Measurements from ENCODE around the gene POP4. TPM values are rescaled to one million over a fixed set of nuclear protein-coding genes. Genes with fewer than 3 reads are reported as not detected.

Gene POP4
- total RNA-seq, 2 donors from 2014 or later: 62.1 to 94.2 TPM

DNA sequence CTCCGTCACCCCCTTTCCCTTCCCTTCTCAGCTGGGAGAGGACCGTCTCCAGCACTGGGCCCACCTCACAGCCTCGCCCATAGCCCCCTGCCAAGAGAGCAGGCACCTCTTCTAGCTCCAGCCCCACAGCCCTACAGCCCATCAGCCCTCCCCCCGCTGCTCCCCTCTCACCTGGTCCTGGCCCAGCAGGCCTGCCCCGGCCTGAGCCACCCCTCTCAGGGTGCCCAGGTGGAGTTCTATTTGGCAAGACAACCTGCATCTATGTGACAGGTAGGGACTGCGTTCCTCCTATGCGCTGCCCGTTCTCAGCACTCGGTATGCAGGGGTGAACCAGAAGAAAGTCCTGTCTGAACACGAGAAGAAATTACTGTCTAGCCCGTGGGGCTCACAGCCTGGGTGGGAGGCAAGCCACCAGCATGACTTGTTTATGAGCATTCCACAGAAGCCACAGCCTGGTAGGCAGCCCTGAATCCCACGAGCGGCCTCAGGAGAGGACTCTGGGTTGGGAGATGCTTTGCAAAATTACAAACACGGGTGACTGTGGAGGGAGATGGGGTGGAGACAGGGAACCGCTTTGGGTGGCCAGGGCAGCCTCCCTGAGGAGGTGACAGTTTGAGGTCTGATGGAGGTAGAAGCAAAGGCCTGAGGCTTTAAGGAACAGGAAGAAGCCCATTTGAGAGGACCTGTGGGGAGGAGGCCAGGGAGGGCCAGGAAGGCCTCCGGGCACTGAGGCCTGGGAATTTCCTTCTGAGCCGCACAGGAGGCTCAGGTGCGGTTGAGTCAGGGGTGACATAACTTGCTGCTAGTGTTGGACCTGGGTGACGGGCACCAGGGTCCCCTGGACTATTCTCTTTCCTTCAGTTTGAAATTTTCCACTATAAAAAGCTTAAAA lies 58.0 kb downstream of the POP4 start:
- Histone ChIP-seq H3K4me3 (no peak overlapping the region), H3K9me3 (no peaks in the 10 kb centered on the region), H3K27me3 (replicated peaks; ENCODE audit: insufficient read depth) (no peaks in the 10 kb centered on the region), H3K4me1 (replicated peaks) (peaks cover 24% of the 10 kb centered on the region), H3K36me3 (no peaks in the 10 kb centered on the region), H3K27ac (peak overlapping the region; percentile 89 to 91)
- DNase-seq (ENCODE audit: low spot score): peak; percentile 64
- TF ChIP-seq POLR2A (IDR thresholded peaks at IDR 0.05) (no peak), POLR2AphosphoS5 (IDR thresholded peaks at IDR 0.05) (peak; percentile 43)
- intact Hi-C loops (cut with DNase I): loop anchor here (5.0 to 10.0 kb wide), 2 partner anchors 51 to 52 kb away; partner anchors contain the start of gene C19orf12
- 31% methylated on average over 19 of the region's 19 CpGs for WGBS

DNA sequence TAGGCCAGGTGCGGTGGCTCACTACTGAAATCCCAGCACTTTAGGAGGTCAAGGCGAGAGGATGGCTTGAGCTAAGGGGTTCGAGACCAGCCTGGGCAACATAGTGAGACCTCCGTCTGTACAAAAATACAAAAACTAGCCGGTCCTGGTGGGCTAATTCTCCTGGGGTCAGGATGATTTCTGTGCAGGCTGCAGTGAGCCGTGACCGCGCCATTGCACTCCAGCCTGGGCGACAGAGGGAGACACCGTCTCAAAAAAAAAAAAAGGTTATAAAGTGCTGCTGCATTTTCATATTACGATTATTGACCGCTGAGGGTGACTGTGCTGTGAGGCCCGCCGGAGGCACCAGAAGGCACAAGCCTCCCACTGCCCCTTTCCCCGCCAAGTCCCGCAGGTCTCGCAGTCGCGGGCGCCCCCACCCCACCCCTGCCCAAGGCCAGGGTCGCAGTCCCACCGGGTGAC lies 58.7 kb downstream of the POP4 start:
- H3K9me3 ChIP-seq: no peaks in the 10 kb centered on the region
- peak overlapping the region; percentile 89 to 91 for H3K27ac ChIP-seq
- H3K27me3 ChIP-seq (replicated peaks; ENCODE audit: insufficient read depth): no peaks in the 10 kb centered on the region
- no peak for DNase-seq (ENCODE audit: low spot score)
- no peaks in the 10 kb centered on the region for H3K36me3 ChIP-seq
- 29% methylated on average over 22 of the region's 22 CpGs for WGBS
- H3K4me1 ChIP-seq (replicated peaks): peaks cover 24% of the 10 kb centered on the region
- intact Hi-C loops (cut with DNase I): loop anchor here (5.0 to 10.0 kb wide), 2 partner anchors 50 to 52 kb away; partner anchors contain the start of gene C19orf12
- H3K4me3 ChIP-seq: peak overlapping the region; percentile 76 to 88
- TF ChIP-seq, protein P1, sequence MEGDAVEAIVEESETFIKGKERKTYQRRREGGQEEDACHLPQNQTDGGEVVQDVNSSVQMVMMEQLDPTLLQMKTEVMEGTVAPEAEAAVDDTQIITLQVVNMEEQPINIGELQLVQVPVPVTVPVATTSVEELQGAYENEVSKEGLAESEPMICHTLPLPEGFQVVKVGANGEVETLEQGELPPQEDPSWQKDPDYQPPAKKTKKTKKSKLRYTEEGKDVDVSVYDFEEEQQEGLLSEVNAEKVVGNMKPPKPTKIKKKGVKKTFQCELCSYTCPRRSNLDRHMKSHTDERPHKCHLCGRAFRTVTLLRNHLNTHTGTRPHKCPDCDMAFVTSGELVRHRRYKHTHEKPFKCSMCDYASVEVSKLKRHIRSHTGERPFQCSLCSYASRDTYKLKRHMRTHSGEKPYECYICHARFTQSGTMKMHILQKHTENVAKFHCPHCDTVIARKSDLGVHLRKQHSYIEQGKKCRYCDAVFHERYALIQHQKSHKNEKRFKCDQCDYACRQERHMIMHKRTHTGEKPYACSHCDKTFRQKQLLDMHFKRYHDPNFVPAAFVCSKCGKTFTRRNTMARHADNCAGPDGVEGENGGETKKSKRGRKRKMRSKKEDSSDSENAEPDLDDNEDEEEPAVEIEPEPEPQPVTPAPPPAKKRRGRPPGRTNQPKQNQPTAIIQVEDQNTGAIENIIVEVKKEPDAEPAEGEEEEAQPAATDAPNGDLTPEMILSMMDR (IDR thresholded peaks at IDR 0.05): peak in 1 of 4 experiments; percentile 3
- TF ChIP-seq POLR2A (IDR thresholded peaks at IDR 0.05) (no peak), POLR2AphosphoS5 (IDR thresholded peaks at IDR 0.05) (no peak)

GRCh38 chr19:29665215-29665825 lies 59.2 kb downstream of the POP4 start, which contains the start of gene PLEKHF1:
Gene PLEKHF1 (plus strand): TSS chr19:29665461. CDS start chr19:29673840, 8,379 bp downstream.
- Histone ChIP-seq H3K36me3 (no peaks in the 10 kb centered on the region), H3K4me3 (peak within 1 kb of the TSS; percentile 76 to 88), H3K4me1 (replicated peaks) (peaks cover 24% of the 10 kb centered on the region), H3K27ac (peak within 1 kb of the TSS; percentile 89 to 91), H3K9me3 (no peaks in the 10 kb centered on the region), H3K27me3 (replicated peaks; ENCODE audit: insufficient read depth) (no peaks in the 10 kb centered on the region)
- intact Hi-C loops (cut with DNase I): loop anchor here (10.0 kb wide), 1 partner anchor 49 kb away; the partner anchor contains the start of gene C19orf12
- peak; percentile 89 for DNase-seq (ENCODE audit: low spot score)
- TF ChIP-seq POLR2A (IDR thresholded peaks at IDR 0.05) (peak; percentile 89), POLR2AphosphoS5 (IDR thresholded peaks at IDR 0.05) (peak; percentile 4)
- TF ChIP-seq, protein P1 (IDR thresholded peaks at IDR 0.05): peak in 1 of 4 experiments; percentile 9
- under 1% methylated on average over 49 of the region's 75 CpGs for WGBS

DNA sequence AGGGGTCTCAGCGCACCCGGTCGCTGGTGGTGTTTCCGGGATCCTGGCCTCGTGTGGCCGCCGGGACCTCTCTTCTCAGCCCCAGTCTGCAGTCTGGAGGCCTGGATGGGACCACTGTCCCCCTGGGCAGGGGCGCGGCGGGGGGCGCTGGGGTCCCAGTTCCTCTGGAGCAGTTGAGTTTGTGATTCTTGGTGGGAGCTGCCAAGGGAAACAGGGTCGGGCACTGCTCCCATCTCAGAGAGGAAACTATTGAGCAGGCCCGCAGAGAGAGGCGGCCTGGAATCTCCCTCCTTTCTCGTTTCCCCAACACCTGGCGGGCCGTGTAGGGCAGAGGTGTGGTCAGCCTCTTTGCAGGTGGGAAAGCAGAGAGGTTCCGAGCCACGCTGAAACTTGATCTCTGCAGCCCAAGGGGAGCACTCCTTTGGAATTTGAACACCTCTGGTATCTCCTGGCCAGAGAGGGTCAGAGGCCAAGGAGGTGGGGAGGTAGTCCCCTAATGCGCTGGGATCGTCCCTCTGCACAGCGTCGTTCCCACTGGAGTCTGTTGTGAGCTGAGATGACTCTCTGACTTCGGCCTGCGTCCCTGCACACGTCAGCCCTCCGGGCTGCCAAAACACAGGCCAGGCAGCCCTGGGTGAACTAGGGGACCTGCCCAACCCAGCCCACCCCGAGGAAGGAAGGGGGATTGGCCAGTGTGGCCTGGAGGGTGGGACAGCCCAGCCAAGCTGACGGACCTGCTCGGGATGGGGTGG lies 59.9 kb downstream of the POP4 start:
- H3K4me1 ChIP-seq (replicated peaks): peaks cover 28% of the 10 kb centered on the region
- intact Hi-C loops (cut with DNase I): loop anchor here (10.0 kb wide), 1 partner anchor 49 kb away; the partner anchor contains the start of gene C19orf12
- no peaks in the 10 kb centered on the region for H3K9me3 ChIP-seq

More for the DNA sequence above, 59.9 kb downstream of the POP4 start:
- DNase-seq (ENCODE audit: low spot score): no peak
- TF ChIP-seq, protein P1 (IDR thresholded peaks at IDR 0.05): no peak
- no peak for TF ChIP-seq POLR2A (IDR thresholded peaks at IDR 0.05)
- peak; percentile 4 for TF ChIP-seq POLR2AphosphoS5 (IDR thresholded peaks at IDR 0.05)
- Histone ChIP-seq H3K27me3 (replicated peaks; ENCODE audit: insufficient read depth) (no peaks in the 10 kb centered on the region), H3K36me3 (no peaks in the 10 kb centered on the region), H3K27ac (peak overlapping the region; percentile 89 to 91), H3K4me3 (peak overlapping the region; percentile 76 to 88)
- WGBS: 3% methylated on average over 30 of the region's 30 CpGs

Other genes starting within 250 kb of the POP4 start
- not detected for gene VSTM2B, start 80.3 kb upstream of the POP4 start, total RNA-seq
- 10 to 100 TPM; 64.3 to 64.4 TPM for gene PLEKHF1, start 59.2 kb downstream of the POP4 start, total RNA-seq
- gene C19orf12, start 109.0 kb downstream of the POP4 start, total RNA-seq: 10 to 100 TPM; 27.9 to 42.4 TPM
- 1 to 10 TPM; 1.6 to 8.0 TPM for gene CCNE1, start 205.7 kb downstream of the POP4 start, total RNA-seq